Measurements from ENCODE around the gene EXOC2.

GRCh38 chr6:729606-730320 is 36.8 kb upstream of the EXOC2 start:
- no peak for TF ChIP-seq CTCF (IDR thresholded peaks at IDR 0.05; ENCODE audit: low read length)
- TF ChIP-seq EZH2 (IDR thresholded peaks at IDR 0.05; ENCODE audit: borderline replicate concordance, low read length), result no peak

All from OCI-LY1 (cell line).